Measurements from ENCODE around the gene UFSP1.

UFSP1 gene

GRCh38 chr7:100894860-100895700 lies 5.6 kb upstream of the UFSP1 start:
- FAIRE-seq: no peak

DNA sequence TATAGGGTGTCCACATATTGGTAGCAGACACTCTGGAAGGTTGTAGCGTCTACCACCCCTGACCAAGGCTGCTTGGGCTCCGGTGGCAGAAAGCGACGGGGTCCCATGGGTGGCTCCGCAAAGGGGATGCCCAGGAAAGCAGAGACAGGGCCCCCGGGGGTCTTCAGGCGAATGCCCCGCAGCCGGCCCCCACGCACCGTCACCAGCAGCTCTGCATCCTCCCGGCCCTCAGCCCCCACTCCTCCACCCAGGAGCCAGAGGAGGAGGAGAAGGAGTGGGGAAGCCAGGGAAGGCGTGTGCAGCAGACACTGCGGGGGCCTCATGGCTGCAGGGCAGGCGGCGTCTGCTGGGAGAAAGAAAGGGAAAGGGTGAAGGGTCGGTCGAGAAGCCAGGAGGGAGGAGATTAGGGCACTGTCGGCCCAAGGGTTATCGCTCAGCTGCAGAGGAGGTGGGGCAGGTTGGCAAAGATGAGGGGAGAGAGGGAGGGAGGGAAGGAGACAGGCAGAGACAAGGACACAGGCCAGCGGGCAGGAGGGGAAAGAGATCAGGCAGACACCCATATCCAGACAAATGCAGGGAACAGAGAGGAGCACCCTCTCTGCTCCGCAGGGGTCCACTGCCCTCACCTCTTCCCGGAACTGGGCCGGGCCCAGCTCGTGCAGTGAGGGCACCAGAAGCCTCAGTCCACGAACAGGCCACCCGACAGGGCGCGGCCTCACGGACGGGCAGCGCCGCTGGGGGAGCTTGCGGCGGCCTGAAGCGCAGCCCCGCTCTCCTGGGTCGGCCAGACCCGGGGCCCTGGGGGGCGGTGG lies 4.6 kb upstream of the UFSP1 start:
- FAIRE-seq: no peak

DNA sequence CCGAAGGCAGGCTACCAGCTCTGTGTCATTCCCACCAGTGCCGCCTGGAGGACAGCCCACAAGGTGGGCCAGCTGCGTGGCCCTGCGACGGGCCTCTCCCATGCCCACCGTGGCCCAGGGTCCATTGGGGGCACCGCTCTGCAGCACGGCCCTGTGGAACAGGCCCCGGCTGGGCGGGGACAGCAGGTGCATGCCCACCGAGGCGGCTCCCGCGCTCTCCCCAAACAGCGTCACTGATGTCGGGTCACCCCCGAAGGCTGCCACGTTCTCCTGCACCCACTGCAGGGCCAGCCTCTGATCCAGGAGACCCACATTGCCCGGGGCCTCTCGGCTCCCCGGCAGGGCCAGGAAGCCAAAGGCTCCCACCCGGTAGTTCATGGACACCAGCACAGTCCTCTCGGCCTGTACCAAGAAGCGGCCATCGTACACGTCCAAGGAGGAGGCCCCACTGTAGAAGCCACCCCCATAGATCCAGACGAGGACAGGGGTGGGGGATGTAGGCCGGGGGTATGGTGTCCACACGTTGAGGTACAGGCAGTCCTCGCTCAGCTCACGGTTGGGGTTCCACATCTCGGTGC lies 3.9 kb upstream of the UFSP1 start:
- no peak for FAIRE-seq

DNA sequence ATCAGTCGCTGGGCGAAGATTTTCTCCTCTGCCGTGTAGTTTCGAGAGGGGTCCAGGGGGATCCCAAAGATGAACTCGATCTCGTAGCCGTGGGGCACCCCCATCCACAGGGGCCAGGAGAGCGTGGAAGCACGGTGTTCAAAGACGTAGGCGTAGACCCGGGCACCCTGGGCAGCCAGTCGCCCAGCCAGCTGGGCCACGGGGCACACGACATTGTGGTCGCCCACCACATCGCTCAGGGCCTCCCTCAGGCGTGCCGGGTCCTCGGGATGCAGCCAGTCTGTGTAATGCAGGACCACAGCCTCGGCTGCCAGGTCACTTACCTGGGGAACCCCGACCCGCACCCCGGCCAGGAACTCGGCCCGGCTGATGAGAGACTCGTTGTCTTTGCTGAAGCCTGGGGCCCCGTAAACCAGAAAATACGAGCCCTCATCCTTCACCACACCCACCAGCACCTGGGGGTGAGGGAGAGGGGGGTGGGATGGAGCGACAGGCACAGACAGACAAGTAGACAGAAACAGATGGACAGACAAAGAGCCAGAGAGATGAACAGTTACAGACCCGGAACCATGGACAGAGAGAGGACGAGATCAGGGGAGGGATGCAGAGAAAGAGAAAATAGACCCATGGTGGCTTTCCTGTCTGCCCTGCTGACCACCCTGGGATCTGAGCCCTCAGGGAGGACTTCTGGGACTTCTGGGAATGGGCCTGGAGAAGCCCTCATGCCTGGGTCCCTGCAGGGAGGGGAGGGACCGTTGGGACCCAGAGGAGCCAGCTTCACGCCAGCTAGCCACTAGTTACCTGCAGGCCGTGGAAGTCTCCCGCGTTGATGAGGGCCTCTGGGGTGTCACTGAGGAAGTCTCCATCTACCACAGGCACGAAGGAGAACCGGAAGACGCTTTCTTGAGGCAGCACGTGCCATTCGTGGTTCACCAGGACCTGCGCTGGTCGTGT lies 3.1 kb upstream of the UFSP1 start:
- FAIRE-seq: no peak

DNA sequence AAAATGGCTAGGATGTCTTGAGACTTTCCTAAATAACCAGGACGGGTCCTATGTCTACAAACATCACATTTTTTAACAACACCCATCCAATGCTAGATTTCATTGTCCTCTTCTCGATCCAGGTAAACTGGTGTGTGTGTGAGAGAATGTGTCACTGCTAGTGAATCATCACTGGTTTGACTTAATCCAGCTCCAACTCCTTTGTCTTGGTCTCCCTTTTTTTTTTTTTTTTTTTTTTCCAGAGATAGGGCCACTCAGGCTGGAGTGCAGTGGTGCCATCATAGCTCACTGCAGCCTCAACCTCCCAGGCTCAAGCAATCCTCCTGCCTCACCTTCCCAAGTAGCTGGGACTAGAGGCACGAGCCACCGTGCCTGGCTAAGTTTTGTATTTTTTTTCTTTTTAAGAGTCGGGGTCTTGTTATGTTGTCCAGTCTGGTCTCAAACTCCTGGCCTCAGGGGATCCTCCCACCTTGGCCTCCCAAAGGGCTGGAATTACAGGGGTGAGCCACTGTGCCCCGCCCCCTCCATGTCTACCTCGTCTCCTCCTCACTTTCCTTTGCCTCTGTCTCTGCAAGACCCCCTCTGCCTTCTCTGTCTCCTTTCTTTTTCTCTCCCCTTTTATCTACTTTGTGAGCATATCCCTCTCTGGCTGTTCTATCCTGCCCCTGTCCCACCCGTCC lies 2.2 kb upstream of the UFSP1 start:
- no peak for FAIRE-seq

GRCh38 chr7:100890653-100891567 lies 1.4 kb upstream of the UFSP1 start:
- FAIRE-seq: no peak

- FAIRE-seq: no peak
Measured at GRCh38 chr7:100888291-100888987, 1.1 kb downstream of the UFSP1 start.

DNA sequence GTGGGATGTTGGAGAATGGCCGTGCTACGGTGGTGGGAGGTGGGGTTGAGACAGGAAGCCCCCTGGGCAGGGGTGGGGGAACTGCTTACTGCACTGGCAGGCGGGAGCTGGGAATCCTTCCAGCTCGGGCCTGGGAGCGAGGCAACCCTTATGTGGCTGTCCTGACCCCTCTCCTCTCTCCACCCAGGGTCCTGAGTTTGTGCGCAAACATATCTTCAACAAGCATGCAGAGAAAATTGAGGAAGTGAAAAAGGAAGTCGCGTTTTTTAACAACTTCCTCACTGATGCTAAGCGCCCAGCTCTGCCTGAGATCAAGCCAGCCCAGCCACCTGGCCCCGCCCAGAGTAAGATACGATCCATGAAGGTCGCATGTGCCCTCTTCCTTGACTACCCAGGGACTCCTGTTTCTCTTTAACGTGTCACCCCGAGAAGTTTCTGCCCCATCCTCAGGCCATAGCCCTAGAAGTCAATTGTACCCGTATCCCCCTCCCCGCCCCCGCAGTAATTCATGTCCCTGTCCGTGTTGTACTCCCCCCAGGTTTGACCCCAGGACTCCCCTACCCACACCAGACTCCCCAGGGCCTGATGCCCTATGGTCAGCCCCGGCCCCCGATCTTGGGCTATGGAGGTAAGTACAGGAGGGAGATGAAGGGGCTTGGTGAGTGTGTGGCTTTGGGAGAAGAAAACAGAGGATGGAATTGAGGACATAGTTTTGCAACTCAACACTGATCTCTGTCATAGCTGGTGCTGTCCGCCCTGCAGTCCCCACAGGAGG lies 1.8 kb downstream of the UFSP1 start:
- no peak for FAIRE-seq

DNA sequence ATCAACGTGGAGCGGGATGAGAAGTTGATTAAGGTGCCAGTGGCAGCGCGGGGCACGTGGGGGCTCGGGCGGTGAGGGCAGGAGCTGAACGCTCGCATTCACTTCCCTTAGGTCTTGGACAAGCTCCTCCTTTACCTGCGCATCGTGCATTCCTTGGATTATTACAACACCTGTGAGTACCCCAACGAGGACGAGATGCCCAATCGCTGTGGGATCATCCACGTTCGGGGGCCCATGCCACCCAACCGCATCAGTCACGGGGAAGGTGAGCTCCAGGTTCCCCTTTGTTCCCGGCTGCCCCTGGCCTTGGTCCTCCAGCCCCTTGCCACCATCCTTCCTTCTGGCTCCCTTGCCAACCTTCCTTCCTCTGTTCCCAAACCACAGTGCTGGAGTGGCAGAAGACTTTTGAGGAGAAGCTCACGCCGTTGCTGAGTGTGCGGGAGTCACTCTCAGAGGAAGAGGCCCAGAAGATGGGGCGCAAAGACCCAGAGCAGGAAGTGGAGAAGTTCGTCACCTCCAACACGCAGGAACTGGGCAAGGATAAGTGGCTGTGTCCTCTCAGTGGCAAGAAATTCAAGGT lies 2.5 kb downstream of the UFSP1 start:
- no peak for FAIRE-seq

DNA sequence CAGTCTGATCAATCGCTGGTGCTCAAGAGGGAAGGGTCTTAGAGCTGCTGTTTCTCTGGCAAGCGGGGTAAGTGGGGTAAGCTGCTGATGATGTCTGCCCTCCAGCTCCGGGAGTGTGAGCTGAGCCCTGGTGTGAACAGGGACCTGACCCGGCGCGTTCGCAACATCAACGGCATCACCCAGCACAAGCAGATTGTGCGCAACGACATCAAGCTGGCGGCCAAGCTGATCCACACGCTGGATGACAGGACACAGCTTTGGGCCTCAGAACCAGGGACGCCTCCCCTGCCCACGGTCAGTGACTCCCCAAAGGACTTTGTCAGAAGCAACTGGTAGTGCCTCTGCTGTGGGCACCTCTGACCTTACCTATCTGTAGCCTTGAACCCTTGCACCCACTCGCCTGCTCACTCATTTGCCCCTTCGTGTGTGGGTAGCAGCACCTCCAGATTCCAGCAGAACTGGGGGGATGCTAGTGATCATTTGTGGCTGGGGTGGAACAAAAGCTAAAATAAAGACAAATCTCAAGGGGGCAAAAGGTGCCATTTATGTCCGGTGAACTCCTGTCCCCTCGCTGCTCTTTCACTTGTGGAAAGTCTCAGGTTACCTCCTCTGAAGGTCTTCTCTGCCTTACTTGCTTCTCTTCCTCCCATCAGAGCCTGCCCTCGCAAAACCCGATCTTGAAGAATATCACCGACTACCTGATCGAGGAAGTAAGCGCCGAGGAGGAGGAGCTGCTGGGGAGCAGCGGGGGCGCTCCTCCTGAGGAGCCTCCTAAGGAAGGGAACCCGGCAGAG lies 3.2 kb downstream of the UFSP1 start:
- no peak for FAIRE-seq

GRCh38 chr7:100885440-100886141 lies 3.9 kb downstream of the UFSP1 start:
- no peak for FAIRE-seq

DNA sequence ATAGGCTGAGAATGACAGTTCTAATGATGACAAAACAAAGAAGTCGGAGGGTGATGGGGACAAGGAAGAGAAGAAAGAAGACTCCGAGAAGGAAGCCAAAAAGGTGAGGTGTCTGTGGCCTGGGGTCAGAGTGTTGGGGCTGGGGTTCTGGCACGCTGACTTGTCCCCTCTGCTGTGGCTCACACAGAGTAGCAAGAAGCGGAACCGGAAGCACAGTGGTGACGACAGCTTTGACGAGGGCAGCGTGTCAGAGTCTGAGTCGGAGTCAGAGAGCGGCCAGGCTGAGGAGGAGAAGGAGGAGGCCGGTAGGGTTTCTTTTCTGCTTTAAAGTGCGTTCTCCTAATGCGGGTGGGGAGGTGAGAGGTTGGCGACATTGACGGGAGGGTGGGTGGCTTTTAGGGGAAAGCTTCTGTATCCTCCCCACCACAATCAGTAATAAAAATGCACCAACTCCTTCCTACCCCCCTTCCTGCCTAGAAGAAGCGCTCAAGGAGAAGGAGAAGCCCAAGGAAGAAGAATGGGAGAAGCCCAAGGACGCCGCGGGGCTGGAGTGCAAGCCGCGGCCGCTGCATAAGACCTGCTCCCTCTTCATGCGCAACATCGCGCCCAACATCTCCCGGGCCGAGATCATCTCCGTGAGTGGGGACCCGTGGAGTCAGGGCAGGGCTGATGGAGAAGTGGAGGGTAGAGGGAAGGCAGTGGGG lies 4.6 kb downstream of the UFSP1 start:
- FAIRE-seq: no peak

DNA sequence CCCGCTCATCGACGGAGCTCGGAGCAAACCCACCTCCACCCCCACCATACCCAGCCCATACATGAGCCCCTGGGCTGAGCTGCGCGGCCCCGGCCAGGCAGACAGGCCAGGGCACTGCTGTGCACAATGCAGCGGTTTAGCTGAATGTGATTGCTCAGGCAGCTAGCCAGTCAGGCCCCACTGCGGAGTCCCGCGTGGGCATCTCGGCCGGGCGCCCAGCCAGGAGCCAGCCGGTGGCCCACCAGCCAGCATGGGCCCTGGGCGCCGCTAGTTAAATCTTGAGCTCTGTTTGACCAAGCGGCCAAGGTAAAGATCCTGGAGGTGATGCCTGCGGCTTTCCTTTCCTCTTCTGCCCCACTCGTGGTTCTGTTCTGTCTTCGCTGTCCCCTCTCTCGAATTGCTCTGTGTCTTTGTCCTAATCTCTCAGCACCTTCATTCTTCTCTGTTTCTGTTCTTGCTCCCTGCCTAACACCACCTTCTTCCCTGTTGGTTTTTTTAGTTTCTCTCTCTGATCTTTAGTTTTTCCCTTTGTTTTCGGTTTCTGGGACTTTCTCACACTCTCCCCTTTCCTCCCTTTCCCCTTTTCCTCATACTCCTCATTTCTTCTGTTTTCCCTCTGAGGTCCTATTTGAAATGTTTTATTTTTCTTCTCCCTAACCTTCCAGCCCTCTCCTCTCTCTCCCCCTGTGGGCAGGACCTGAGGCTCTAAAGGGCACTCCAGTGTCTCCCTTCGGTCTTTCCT lies 6.6 kb downstream of the UFSP1 start:
- FAIRE-seq: no peak

GRCh38 chr7:100882201-100882600 lies 7.3 kb downstream of the UFSP1 start:
- no peak for FAIRE-seq

GRCh38 chr7:100881136-100881535 lies 8.4 kb downstream of the UFSP1 start:
- FAIRE-seq: no peak

DNA sequence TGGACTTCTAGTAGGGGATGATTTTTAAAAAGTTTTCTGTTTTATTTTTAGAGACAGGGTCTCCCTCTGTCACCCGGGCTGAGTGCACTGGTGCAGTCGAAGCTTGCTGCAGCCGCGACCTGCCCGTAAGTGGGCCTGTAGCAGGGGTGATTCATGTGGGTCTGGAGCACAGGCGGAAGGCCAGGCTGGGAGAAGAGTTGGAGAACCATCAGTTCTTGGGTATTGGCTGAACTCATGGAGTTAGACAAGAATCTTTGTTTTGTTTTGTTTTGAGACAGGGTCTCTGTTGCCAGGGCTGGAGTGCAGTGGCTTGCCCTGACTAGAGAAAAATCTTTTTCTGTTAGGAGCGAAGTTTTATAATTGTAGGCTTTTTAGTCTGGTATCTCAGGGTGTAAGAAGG lies 8.9 kb downstream of the UFSP1 start:
- FAIRE-seq: no peak
